Daoy (cell line): Measurements from ENCODE around the gene KCNT1. TPM values are rescaled to one million over a fixed set of nuclear protein-coding genes. Genes with fewer than 3 reads are reported as not detected.

Experiments used
- DNase-seq: peaks from one replicate; pipeline ENCODE4 v3.0.0-alpha.2; 2015; ENCODE audit warnings: low read depth
- total RNA-seq: library from RNA; depleted of rRNA; stranded (reverse); fragments of >200 nt; shearing (Covaris generic); gene quantifications from 2 replicates; pipeline ENCODE4 v1.2.3, GENCODE V29; 2014

The KCNT1 gene
- total RNA-seq, 1 experiment from 2014 or later = not detected

- DNase-seq = no peak
Measured at GRCh38 chr9:135698767-135699166, 3.2 kb upstream of the KCNT1 start.

GRCh38 chr9:135699440-135699839 lies 2.5 kb upstream of the KCNT1 start, which contains the start of gene SOHLH1:
Gene SOHLH1, minus strand, starts transcription at chr9:135699481. Its CDS starts 14 bp downstream, at chr9:135699467.
- DNase-seq = no peak

- no peak for DNase-seq
Measured at GRCh38 chr9:135700525-135700924, 1.5 kb upstream of the KCNT1 start.

GRCh38 chr9:135701067-135701958 lies 672 bp upstream of the KCNT1 start:
- DNase-seq = peak; percentile 33

- no peak for DNase-seq
Measured at GRCh38 chr9:135703726-135704125, 1.7 kb downstream of the KCNT1 start.

- no peak for DNase-seq
Measured at GRCh38 chr9:135704483-135704882, 2.5 kb downstream of the KCNT1 start.

GRCh38 chr9:135705376-135705775 lies 3.4 kb downstream of the KCNT1 start:
- DNase-seq = no peak

- no peak for DNase-seq
Measured at GRCh38 chr9:135706288-135706687, 4.3 kb downstream of the KCNT1 start.

GRCh38 chr9:135707252-135708138 lies 5.5 kb downstream of the KCNT1 start:
- DNase-seq = peak; percentile 33

GRCh38 chr9:135708164-135708563 lies 6.2 kb downstream of the KCNT1 start:
- DNase-seq = no peak

- no peak for DNase-seq
Measured at GRCh38 chr9:135711391-135711790, 9.4 kb downstream of the KCNT1 start.

- no peak for DNase-seq
Measured at GRCh38 chr9:135711881-135712280, 9.9 kb downstream of the KCNT1 start.

GRCh38 chr9:135712613-135713295 lies 10.8 kb downstream of the KCNT1 start:
- no peak for DNase-seq

- peak; percentile 29 for DNase-seq
Measured at GRCh38 chr9:135714242-135715055, 12.5 kb downstream of the KCNT1 start.

GRCh38 chr9:135715056-135715595 lies 13.1 kb downstream of the KCNT1 start:
- DNase-seq = no peak

GRCh38 chr9:135716045-135716444 lies 14.1 kb downstream of the KCNT1 start:
- DNase-seq = no peak

GRCh38 chr9:135717410-135717809 lies 15.4 kb downstream of the KCNT1 start:
- DNase-seq = no peak

- peak; percentile 88 for DNase-seq
Measured at GRCh38 chr9:135718616-135719015, 16.6 kb downstream of the KCNT1 start.

GRCh38 chr9:135719472-135719871 lies 17.5 kb downstream of the KCNT1 start:
- no peak for DNase-seq

- DNase-seq = no peak
Measured at GRCh38 chr9:135722365-135722764, 20.4 kb downstream of the KCNT1 start.
